HuH-7.5 (cell line): ENCODE data around the gene DEPDC7.
"Not testable (repeated sequence)": the region's sequence is repeated elsewhere in the genome, so short reads cannot be mapped to it uniquely, and the experiment has no call there.

ENCODE experiments used
- DNase-seq: peaks from one replicate; pipeline ENCODE4 v3.0.0; 2011; ENCODE audit warnings: low spot score

Gene DEPDC7

GRCh38 chr11:33015621-33016551 is at the start of gene DEPDC7:
Gene DEPDC7 (plus strand): TSS chr11:33015878. CDS start chr11:33015956, 78 bp downstream.
- peak; percentile 68 for DNase-seq

- DNase-seq, result no peak
Measured at GRCh38 chr11:32968541-32968940, 47.1 kb upstream of the DEPDC7 start.

GRCh38 chr11:32972233-32972632 is 43.4 kb upstream of the DEPDC7 start:
- DNase-seq, result not testable (repeated sequence)

GRCh38 chr11:32972781-32973180 is 42.9 kb upstream of the DEPDC7 start:
- no peak for DNase-seq

GRCh38 chr11:32982626-32983025 is 33.1 kb upstream of the DEPDC7 start:
- DNase-seq, result no peak

- no peak for DNase-seq
Measured at GRCh38 chr11:32983506-32983905, 32.2 kb upstream of the DEPDC7 start.

- no peak for DNase-seq
Measured at GRCh38 chr11:32985600-32985999, 30.1 kb upstream of the DEPDC7 start.

- no peak for DNase-seq
Measured at GRCh38 chr11:32987851-32988250, 27.8 kb upstream of the DEPDC7 start.

GRCh38 chr11:32990481-32990880 is 25.2 kb upstream of the DEPDC7 start:
- no peak for DNase-seq

- DNase-seq, result no peak
Measured at GRCh38 chr11:32991427-32991826, 24.3 kb upstream of the DEPDC7 start.

GRCh38 chr11:32991898-32992297 is 23.8 kb upstream of the DEPDC7 start:
- DNase-seq, result no peak

- no peak for DNase-seq
Measured at GRCh38 chr11:33000181-33000580, 15.5 kb upstream of the DEPDC7 start.

GRCh38 chr11:33001281-33001680 is 14.4 kb upstream of the DEPDC7 start:
- DNase-seq, result no peak

- no peak for DNase-seq
Measured at GRCh38 chr11:33001751-33002542, 13.7 kb upstream of the DEPDC7 start.

GRCh38 chr11:33005175-33005574 is 10.5 kb upstream of the DEPDC7 start:
- no peak for DNase-seq

GRCh38 chr11:33006010-33006409 is 9.7 kb upstream of the DEPDC7 start:
- DNase-seq, result no peak

- DNase-seq, result no peak
Measured at GRCh38 chr11:33013755-33014154, 1.9 kb upstream of the DEPDC7 start.

- no peak for DNase-seq
Measured at GRCh38 chr11:33016654-33017053, 976 bp downstream of the DEPDC7 start.

GRCh38 chr11:33017478-33017877 is 1.8 kb downstream of the DEPDC7 start:
- DNase-seq, result no peak

- no peak for DNase-seq
Measured at GRCh38 chr11:33017965-33018364, 2.3 kb downstream of the DEPDC7 start.

- DNase-seq, result no peak
Measured at GRCh38 chr11:33018840-33019239, 3.2 kb downstream of the DEPDC7 start.

- no peak for DNase-seq
Measured at GRCh38 chr11:33021501-33021900, 5.8 kb downstream of the DEPDC7 start.

GRCh38 chr11:33021937-33022336 is 6.3 kb downstream of the DEPDC7 start:
- no peak for DNase-seq
